HG03060 (cell line): Measurements from ENCODE around the gene F10.

ENCODE experiments used
- ATAC-seq: cut with Tn5 transposase; IDR thresholded peaks from one replicate; pipeline ENCODE4 v1.9.1; 2021; ENCODE audit warnings: low read depth, moderate number of reproducible peaks; ENCODE audit not compliant: unreplicated experiment

F10 gene

GRCh38 chr13:113086031-113086750 is 36.4 kb upstream of the F10 start:
- ATAC-seq, result no peak

- ATAC-seq, result no peak
These were observed 35.3 kb upstream of the F10 start for GRCh38 chr13:113086991-113087922.

DNA sequence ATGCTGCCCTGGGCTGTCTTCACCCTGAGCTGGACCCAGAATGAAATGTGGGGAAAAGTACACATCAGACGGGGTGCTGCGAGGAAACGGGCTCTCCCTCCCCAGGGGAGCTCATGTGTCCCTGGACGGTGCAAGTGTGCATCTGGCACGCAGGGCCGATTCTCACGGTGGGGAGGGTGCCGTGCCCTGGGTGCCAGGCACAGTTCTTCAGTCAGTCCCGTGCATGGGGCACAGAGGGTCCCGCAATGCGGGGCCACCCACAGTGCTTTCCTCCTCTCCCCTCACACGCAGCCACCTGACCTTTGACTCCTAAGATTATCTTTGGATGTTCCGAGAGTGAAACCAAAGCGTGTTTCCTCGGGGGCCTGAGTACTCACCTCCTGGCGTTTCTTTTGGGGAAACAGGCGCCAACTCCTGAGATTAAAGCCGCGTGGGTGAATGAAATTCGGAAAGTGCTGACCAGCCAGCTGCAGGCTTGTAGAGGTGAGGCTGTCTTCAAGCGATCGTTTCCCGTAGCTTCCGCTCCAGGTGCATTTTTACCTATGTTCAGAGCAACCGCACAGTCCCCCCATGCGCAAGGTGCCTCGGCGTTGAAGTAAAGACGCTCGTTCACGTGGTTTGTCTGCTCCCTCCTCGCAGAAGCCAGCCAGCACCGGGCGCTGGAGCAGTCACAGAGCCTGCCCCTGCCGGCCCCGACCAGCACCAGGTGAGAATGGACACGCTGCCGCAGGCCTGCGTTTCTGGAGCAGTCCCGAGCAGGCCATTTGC is 34.5 kb upstream of the F10 start:
- no peak for ATAC-seq

GRCh38 chr13:113088691-113089020 is 33.9 kb upstream of the F10 start:
- no peak for ATAC-seq

GRCh38 chr13:113089693-113090414 is 32.7 kb upstream of the F10 start:
- ATAC-seq, result no peak

- no peak for ATAC-seq
These were observed 32.2 kb upstream of the F10 start for GRCh38 chr13:113090415-113090770.

DNA sequence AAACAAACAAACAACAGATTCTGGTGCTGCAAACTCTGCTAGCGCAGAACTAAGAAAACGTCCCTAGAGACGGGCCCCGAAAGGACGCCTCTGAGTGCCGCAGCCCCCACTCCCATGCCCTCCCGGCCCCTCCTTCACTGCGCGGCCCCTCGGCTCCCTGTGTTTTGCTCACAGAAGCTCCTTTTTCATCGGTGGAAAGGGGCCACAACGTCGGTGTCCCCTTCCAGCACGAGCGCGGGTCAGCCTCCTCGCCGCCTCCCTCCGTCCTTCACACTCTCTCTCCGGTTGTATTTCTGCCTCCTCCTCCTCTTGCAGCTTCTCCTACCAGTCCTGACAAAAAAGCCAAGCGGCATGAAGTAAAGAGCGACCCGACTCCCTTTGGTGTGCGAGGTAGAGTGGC is 31.8 kb upstream of the F10 start:
- no peak for ATAC-seq

DNA sequence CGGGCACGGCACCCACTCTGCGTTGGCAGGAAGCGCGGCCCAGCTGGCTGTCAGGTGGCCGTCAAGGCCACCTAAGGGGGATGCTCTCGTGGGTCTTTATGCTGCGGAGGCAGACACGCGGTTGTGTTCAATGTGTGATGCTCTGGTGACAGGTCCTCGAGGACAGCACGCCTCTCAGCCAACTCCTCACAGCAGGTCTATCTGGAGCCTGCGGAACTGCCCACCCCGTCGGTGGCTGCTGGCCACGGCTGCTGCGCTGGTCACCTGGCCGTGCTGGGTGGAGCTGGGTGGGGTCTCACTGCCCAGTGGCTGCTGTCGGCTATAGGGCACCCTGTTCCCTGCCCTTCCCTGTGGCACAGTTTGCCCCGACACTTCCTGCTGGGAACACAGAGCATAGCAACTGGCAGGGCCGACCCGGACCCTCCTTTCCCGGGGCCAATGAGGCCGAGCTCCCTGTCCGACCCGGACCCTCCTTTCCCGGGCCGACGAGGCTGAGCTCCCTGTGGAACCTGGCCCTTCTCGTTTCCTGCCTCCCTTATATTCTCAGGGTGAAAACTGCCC is 31.3 kb upstream of the F10 start:
- no peak for ATAC-seq

- ATAC-seq, result no peak
These were observed 30.5 kb upstream of the F10 start for GRCh38 chr13:113091891-113092775.

DNA sequence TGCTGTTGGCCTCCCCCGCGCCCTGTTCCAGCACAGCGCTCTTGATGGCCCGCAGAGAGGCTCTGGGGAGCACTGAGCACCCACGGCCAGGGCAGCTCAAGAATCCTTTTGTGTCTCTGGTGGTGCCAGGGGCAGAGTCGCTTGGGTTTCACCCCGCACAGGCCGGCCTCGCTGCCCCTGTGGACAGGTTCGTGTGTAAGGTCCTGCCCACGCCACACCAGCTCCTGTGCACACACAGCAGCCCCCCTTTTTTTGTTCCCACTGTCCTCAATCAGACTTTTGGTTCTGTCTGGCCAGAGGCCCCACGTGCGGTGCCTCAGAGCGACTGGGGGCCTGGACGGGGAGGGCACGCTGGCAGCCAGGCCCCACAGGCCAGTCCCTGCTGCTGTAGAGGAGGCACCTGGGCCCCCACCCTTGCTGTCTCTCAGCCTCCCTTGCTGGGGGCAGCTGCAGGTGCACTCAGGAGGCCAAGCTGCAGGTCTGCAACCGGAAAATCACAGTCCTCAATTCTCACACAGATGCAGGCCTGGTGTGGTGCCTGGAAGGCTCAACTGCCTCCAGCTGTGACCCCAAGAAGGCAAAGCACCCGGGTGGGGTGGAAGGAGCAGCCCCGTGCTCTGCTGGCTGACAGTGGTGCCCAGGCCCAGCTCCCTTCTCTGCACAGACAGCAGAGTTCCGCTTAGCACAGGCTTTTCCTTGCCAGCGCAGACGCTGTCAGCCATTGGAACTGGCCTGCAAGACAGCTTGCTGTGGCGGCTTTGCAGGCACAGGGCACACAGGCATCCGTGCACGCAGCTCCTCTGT is 29.6 kb upstream of the F10 start:
- ATAC-seq, result no peak

DNA sequence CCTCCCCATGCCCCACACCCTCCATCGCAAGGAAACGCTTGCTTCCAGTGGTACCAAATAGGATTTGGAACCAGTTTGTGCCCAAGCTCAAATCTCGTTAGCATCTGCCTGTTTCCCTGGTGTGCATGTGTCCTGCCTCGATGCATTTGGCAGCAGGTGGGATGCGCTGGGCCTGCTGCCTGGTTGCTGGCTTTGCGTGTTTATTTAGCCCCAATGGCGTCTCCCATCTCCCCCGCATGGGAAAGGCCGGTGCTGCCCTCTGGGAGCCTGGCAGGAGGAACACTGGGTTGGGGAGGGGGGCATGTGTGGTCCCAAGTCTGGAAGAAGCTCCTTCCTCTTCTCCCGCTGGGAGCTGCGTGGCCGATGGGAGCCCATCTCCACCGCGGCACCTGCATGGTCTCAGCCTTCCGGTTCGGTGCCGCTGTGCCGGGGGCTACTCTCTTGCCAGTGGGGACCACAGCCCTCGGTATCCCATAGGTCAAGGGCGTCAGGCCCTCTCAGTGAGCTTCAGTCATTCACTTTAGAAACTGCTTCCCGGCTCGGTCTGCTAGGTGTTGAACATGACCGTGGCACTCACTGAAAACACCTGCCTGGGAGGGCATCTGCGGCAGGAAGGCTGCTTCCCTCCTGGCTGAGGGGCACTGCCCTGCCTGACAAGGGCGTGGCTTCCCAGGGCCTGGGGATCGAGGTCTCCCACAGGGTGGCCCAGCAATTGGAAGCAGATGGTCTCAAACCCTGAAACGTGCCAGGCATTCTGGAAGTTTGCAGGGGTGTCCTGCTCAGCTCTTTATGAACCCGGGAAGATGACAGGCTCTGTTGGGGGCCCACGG is 28.8 kb upstream of the F10 start:
- no peak for ATAC-seq

DNA sequence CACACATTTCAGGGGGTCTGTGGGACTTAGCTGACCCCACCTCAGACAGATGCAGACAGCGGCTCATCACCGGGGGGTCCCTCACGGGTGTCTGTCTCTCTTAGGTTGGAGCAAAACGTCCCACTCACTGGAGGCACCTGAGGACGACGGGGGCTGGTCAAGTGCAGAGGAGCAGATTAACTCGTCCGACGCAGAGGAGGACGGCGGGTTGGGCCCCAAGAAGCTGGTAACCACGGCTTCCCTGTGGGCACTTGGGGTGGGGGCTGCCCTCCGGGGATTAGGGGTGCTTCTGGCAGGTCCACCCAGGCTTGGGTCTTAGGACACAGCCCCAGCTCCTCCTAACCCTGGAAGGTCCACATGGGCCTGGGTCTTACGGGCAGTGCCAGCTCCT is 28.2 kb upstream of the F10 start:
- ATAC-seq, result no peak

GRCh38 chr13:113095146-113096051 is 27.2 kb upstream of the F10 start:
- ATAC-seq, result no peak

DNA sequence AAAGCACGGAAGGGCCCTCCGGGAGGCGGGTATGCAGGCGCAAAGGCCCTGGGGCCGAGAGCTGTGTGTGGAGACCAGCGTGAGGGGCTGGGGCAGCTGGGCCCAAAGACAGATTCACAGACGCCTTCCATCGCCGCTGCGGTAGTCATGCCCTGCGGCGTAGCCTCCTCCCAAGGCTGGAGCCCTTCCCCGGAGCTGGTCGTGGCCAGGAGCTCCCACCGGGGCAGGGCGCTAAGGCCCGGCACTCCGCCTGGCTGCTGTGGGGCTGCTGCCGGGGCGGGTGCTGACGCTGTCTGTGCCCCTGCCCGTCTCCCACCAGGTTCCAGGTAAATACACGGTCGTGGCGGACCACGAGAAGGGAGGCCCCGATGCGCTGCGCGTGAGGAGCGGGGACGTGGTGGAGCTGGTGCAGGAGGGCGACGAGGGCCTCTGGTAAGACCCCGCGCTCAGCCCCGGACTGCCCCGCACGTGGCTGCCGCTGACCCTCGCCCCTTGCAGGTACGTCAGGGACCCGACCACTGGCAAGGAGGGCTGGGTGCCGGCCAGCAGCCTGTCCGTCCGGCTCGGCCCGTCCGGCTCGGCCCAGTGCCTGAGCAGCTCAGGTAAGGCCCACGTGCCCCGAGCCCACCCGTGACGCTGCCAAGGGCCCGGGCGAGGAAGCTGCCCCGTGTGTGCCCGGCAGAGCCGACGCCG is 26.4 kb upstream of the F10 start:
- ATAC-seq, result no peak

DNA sequence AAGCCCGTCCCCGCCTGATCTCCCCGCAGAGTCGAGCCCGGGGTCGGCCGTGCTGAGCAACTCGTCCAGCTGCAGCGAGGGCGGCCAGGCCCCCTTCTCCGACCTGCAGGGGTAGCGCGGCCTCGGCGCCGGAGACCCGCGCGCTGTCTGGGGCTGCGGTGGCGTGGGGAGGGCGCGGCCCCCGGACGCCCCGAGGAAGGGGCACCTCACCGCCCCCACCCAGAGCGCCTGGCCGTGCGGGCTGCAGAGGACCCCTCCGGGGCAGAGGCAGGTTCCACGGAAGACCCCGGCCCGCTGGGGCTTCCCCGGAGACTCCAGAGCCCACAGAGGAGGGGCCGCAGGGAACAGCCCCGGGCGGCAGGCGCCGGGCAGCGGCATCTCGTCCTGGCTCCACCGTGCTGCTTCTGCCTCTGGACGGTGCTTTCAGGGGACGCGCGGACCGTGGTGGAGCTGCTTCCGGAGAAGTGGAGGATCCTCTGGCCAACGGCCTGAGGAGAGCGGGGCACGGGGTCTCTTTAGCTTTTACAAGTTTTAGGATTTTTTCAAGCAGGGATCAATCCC is 25.8 kb upstream of the F10 start:
- no peak for ATAC-seq

DNA sequence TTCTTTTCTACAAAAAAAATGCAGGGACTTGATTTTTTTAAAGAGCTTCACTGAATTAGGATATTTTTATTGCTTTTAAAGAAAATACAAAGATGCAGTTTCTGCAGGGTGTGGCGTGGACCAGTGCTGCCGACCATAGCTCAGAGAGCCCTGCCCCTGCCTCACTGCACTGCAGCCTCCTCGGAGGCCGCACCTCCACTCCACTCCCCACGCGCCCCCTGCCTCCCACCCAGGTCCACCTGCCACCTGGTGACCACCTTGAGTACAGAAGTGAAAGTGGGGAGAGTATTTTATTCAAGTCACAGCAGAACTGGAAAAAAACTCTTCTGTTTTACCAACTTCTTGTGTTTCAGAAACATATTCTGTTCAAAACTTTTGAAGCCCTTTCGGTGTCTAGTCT is 24.9 kb upstream of the F10 start:
- no peak for ATAC-seq
